ENCODE results near the gene SCMH1. TPM values are rescaled to one million over a fixed set of nuclear protein-coding genes. Genes with fewer than 3 reads are reported as not detected.

Gene SCMH1
- total RNA-seq, 1 experiment from 2014 or later, result 28.0 TPM

- Histone ChIP-seq H3K79me2 (ENCODE audit: insufficient read depth, low read length) (peaks cover 100% of the 10 kb centered on the region), H3K9ac (ENCODE audit: low read length) (no peak overlapping the region), H2AFZ (ENCODE audit: low read depth, low read length, poor library complexity, severe bottlenecking) (no peak overlapping the region), H3K4me2 (ENCODE audit: low read length) (no peak overlapping the region), H3K36me3 (ENCODE audit: control insufficient read depth in 1 of 2, insufficient read depth in 2 of 2, low read length in 2 of 2) (peaks cover 80 to 99% of the 10 kb centered on the region in 2 experiments), H4K20me1 (ENCODE audit: insufficient read depth) (peaks cover 15% of the 10 kb centered on the region; the same call in 1 of the 2 replicates), H3K27ac (ENCODE audit: low read depth, low read length) (no peak overlapping the region), H3K4me1 (ENCODE audit: control insufficient read depth in 1 of 2, insufficient read depth in 2 of 2, low read length in 2 of 2) (no peaks in the 10 kb centered on the region), H3K9me2 (ENCODE audit: insufficient read depth) (no peaks in the 10 kb centered on the region), H3K4me3 (replicated peaks in 1 of 2; ENCODE audit: low read depth in 1 of 2, low read length in 2 of 2) (no peak overlapping the region), H3K27me3 (ENCODE audit: insufficient read depth, low read length) (no peaks in the 10 kb centered on the region), H3K9me3 (ENCODE audit: control insufficient read depth in 1 of 2, insufficient read depth in 1 of 2, low read depth in 1 of 2, low read length in 2 of 2) (no peaks in the 10 kb centered on the region)
- TF ChIP-seq FOSL1 (IDR thresholded peaks at IDR 0.05; ENCODE audit: low read depth) (no peak), REST (IDR thresholded peaks at IDR 0.05; ENCODE audit: low read depth) (no peak), MAX (IDR thresholded peaks at IDR 0.05) (no peak), EZH2phosphoT487 (IDR thresholded peaks at IDR 0.05; ENCODE audit: borderline replicate concordance) (no peak), SRF (IDR thresholded peaks at IDR 0.05; ENCODE audit: low read depth) (no peak), ZNF274 (IDR thresholded peaks at IDR 0.05; ENCODE audit: low read depth, low read length) (no peak), JUND (IDR thresholded peaks at IDR 0.05) (no peak), RAD21 (IDR thresholded peaks at IDR 0.05; ENCODE audit: low read depth) (no peak), SP1 (IDR thresholded peaks at IDR 0.05; ENCODE audit: low read depth) (no peak), ATF3 (IDR thresholded peaks at IDR 0.05) (no peak), SIN3A (IDR thresholded peaks at IDR 0.05; ENCODE audit: low read depth) (no peak)
- CTCF ChIA-PET, result no interaction called here
- POLR2A ChIA-PET, result no interaction called here
- intact Hi-C loops (cut with micrococcal nuclease), result no loop called here
- RAD21 ChIA-PET (ENCODE audit: low non-redundant PET in 1 of 2, low total read pairs in 2 of 2, uncharacterized antibody in 2 of 2, unreplicated experiment in 2 of 2), result no interaction called here
- BruUV-seq (replicated peaks), result no TSS peak
- ATAC-seq (no peak), DNase-seq (ENCODE audit: low read depth, low spot score) (no peak)
These were observed 254.4 kb downstream of the SCMH1 start for GRCh38 chr1:40987439-40988276.
